Brain pericyte (primary cell): ENCODE measurements around the gene SKA1.
"Not testable (repeated sequence)": the region's sequence is repeated elsewhere in the genome, so short reads cannot be mapped to it uniquely, and the experiment has no call there.

Experiments
- DNase-seq: peaks from one replicate; pipeline ENCODE4 v3.0.0-alpha.2; 2012; ENCODE audit warnings: low read depth, low spot score

SKA1 gene

DNA sequence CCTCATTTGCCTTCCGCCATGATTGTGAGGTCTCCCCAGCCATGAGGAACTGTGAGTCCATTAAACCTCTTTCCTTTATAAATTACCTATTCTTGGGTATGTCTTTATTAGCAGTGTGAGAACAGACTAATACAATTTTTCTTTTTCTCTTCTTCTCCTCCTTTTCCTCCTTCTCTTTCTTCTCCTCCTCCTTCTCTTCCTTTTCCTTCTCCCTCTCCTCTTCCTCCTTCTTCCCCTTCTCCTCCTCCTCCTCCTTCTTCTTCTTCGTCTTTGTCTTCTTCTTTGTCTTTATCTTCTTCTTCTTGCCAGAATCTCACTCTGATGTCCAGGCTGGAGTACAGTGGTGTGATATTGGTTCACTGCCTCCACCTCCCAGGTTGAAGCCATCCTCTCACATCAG, 20.2 kb downstream of the SKA1 start:
- no peak for DNase-seq

DNA sequence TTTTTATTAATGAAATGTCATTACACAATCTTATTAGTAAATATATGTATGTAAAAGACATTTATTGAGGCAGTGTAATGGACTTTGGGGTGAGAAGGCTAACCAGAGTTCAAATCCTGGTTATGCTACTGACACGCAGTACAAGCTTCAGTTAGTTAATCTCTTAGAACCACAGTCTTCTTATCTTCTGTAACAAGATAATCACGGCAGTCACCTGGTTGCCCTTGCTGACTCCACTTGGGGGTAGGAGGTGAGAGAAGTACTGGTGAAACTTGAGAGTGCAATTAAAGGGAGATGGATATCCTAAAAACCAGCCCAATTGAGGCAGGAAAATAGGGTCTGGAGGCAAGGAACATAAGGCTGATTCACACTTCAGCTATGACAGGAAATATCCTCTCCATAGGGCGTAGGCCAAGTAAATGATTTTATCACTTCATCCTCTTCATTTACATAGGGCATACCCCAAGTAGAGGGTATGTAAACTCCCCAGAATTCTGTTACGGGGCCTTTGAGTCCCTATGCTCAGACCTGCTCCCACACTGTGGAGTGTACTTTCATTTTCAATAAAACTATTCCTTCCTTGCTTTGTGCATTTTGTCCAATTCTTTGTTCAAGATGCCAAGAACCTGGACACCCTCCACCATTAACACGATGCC, 21.3 kb downstream of the SKA1 start:
- no peak for DNase-seq

DNA sequence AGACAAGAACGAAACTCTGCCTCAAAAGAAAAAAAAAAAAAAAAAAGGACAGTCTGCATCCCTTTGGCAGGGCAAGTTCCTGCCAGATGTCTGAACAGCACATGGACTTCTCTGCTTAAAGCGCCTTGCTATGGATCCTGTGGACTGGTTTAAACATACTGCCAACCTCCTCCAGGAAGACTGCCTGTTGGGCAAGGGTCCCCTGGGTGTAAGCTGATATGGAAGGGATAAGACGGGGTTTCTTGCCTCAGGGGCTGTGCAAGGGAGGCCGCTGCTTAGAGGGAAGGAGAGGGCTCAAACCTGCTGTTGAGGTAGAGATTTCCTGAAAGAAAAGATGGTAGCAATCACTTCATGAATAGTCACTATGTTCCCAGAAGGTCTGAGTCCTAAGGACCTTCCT, 22.2 kb downstream of the SKA1 start:
- no peak for DNase-seq

DNA sequence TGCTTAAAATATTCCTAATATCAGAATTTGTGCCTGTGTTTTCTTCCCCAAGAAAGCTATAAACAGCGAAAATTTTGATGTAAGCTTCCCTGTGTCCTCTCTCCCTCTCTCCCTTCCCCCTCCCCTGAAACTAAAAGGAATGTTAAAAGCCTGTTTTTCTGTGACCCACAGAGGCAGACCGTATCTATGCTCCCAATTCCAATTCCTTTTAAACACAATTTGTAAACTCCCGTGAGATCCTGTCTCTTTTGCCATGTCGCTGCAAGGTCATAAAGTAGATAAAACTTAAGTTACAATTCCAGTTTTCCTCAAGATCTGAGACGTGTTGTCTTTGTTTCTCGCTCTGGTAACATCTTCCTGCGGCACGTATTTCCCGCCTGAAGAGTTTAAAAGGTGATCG, 23.3 kb downstream of the SKA1 start:
- DNase-seq, result no peak

DNA sequence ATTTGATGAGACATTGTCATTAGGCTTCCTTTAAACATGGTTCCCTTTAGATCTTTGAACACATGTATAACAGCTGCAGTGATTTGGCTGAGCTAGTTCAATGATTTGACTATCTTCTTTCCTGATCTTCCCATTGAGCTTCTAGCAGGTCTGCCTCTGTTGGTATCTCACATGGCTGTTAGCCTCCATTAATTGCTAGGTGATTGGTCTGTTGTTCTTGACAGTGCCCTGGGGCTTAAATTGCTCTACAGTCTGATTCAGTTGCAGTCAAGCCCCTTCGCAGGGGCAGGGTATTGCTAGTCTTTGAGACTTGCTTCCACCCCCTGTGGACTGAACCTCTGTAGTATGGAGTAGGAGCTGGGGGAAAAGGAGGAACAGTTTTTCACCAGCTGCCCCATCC, 24.1 kb downstream of the SKA1 start:
- no peak for DNase-seq

DNA sequence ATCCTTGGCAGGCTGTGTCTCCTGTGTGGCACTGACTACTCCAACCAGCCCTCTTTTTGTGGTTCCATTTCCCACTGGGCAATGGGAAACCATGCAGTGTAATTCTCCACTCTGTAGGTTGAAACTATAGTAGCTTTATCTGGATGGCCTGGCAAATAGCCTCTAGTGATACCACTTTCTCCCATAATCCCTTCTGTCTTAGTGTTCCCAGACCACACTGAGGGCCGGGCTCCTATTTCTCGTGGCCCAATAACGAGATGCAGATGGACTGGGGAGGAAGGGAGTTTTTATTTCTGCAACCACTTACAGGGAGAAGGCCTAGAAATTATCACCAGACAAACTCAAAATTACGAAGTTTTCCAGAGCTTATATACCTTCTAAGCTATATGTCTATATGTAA, 24.7 kb downstream of the SKA1 start:
- DNase-seq, result no peak

DNA sequence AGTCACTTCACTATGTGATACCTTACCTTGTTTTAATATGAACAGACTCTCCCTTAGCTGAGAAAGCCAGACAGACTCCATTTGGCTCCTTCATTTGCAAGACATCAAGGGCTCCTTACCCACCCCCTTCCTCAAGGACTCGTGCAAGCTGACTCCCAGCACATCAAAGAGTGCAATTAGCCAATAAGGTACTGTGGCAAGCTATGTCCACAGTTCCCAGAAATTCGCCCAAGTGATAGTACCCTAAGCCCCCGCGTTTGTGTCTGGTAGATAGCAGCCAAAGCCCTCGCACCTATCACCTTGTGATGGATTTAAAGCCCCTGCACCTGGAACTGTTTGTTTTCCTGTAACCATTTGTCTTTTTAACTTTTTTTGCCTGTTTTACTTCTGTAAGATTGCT, 25.6 kb downstream of the SKA1 start:
- not testable (repeated sequence) for DNase-seq

DNA sequence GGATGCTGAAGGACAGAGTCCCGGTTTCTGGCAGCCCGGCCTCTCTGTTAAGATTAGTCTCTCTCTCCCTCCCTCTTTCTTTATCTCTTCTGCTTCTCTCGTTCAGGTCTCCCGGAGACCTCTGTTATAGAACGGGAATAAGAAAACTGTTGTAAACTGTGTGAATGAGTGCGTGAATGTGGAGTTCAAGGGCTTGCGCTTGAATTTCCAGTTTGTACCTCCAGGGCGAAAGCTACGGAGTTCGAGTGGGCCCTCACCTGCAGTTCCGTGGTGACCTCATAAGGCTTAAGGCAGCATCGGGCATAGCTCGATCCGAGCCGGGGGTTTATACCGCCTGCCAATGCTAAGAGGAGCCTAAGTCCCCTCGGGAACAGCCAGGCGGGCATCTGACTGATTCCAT, 26.4 kb downstream of the SKA1 start:
- DNase-seq, result no peak

DNA sequence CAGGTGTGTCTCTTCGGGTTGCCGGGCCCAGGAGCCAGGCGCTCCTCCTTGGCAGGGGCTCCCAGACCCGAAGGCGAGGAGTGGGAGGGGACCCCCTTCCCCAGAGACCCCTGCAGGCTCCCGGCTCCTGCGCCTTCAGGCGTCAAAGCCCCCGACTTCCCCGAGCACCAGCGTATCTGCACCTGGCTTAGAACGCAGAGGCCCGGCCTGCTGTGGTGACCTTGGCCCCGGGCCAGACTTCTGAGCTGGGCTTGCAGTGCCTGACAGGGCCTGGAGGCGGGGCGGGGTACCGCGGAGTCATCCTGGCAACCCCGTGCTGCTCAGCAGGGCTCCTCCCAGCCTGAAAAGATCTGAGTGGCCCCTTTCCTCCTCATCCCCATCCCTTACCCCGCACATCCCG, 27.0 kb downstream of the SKA1 start:
- no peak for DNase-seq

DNA sequence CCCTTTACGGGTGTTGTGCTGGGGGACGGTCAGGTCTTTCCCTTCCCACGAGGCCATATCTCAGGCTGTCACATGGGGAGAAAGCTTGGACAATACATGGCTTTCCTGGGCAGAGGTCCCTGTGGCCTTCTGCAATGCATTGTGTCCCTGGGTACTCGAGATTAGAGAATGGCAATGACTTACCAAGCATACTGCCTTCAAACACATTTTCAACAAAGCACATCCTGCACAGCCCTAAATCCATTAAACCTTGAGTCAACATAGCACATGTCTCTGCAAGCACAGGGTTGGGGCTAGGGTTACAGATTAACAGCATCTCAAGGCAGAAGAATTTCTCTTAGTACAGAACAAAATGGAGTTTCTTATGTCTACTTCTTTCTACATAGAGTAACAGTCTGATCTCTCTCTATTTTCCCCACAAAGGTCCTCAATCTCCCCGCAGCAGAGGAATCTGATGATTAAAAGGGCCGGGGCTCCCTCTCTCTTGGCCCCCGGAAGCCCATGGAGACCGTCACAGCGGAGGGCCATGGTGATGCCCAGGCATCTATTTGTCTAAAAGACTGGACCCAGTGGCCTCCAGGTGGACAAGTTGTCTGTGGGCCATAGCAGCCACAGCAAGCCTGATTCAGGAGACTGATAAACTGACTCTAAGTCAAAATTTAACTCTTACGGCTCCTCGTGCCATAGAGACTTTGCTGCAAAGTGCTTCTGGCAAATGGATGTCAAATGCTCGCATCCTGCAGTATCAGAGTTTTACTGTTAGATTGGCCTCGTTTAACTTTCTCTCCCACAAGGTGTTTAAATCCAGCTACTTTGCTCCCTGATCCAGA, 30.1 kb downstream of the SKA1 start:
- DNase-seq, result not testable (repeated sequence)

DNA sequence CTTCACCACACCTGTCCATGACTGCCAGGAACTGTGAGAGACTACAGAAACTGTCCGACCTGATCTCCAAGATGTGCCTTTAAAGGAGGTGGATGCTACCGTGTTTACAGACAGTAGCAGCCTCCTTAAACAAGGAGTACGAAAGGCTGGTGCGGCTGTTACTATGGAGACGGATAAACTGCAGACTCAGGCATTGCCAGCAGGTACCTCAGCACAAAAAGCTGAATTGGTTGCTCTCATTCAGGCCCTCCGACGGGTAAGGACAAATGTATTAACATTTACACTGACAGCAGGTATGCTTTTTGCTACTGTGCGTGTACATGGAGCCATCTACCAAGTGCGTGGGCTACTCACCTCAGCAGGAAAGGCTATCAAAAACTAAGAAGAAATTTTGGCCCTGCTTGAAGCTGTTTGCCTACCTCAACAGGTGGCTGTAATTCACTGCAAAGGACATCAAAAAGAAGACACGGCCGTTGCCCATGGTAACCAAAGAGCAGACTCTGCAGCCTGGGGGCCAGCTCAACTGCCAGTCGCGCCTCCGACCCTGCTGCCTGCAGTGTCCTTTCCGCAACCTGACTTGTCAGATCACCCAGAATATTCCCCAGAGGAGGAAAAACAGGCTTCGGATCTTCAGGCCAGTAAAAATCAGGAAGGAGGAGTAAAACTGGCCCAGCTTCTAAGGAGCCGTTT, 30.9 kb downstream of the SKA1 start:
- no peak for DNase-seq

DNA sequence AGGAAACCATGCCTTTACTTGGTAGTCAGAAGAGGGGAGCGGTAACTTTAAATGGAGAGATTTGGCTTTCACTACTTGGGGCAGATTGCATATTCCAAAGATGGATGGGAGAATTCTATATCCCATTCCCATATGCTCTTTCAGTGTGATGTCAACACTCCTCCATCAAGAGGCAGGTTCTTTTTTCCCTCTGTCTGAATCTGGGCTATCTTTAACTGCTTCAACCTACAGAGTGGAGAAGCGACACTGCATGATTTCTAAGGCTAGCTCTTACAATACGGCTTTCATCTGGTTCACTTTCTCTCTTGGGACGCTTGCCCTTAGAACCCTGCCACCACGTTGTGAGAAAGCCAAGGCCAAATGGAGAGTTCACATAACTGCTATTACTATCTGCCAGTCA, 34.4 kb downstream of the SKA1 start:
- no peak for DNase-seq

DNA sequence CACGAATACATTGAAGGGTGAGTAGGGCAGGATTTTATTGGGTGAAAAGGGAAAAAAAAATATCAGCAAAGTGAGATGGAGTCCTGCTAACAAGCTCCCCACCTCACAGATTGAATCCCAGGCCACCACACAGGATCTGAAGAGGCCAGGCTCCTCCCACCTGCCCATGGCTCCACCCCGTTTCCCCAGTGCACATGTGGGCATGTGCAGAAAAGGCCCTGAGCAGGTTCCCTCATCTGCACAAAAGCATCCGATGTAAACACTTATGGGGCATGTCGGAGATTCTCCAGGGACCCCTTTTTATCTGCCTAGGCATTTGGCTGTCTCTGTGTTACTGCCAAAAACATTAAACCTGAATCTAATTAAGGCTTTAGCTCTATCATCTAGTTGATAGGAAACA, 35.2 kb downstream of the SKA1 start:
- no peak for DNase-seq

DNA sequence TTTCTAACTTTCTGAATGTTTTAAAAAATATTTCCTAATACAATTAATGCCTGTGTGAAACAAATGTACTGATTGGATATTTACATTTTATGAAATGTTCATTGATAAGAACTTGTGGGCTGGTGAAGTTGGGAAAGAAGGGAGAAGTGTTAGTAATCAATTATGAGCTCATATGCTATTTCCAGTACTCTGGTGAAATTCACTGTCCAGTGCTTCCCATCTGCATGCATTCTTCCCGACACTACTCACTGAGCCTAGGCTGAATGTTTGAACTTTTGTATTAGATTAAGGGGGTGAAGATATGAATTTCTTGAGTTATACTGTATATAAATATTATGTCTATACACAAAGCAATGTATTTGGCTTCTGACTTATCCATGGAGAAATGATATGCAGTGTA, 36.0 kb downstream of the SKA1 start:
- DNase-seq, result no peak

DNA sequence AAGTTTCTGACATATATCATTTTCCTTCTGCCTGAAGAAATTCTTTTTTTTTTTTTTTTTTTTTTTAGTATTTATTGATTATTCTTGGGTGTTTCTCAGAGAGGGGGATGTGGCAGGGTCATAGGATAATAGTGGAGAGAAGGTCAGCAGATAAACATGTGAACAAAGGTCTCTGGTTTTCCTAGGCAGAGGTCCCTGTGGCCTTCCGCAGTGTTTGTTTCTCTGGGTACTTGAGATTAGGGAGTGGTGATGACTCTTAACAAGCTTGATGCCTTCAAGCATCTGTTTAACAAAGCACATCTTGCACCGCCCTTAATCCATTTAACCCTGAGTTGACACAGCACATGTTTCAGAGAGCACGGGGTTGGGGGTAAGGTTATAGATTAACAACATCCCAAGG, 42.0 kb downstream of the SKA1 start:
- DNase-seq, result not testable (repeated sequence)

DNA sequence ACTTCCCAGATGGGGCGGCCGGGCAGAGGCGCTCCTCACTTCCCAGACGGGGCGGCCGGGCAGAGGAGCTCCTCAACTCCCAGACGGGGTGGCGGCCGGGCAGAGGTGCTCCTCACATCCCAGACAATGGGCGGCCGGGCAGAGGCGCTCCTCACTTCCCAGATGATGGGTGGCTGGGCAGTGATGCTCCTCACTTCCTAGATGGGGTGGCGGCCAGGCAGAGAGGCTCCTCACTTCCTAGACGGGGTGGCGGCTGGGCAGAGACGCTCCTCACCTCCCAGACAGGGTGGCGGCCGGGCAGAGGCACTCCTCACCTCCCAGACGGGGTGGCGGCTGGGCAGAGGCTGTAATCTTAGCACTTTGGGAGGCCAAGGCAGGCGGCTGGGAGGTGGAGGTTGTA, 42.9 kb downstream of the SKA1 start:
- not testable (repeated sequence) for DNase-seq

DNA sequence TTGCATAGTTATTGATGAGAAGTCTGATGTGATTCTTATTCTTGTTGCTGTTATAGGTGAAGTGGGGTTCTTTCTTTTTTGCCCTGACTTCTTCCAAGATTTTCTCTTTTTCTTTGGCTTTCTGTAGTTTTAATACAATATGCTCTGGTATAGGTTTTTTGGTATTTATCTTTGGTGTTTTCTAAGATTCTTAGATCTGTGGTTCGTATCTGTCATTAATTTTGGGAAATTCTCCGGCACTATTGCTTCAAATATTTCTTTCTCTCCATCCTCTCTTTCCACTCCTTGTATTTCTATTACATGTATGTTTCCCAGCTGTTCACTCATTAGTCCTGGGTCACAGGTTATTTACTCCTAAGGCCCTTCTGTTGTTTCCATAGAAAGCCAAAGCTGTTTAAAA, 43.8 kb downstream of the SKA1 start:
- no peak for DNase-seq

DNA sequence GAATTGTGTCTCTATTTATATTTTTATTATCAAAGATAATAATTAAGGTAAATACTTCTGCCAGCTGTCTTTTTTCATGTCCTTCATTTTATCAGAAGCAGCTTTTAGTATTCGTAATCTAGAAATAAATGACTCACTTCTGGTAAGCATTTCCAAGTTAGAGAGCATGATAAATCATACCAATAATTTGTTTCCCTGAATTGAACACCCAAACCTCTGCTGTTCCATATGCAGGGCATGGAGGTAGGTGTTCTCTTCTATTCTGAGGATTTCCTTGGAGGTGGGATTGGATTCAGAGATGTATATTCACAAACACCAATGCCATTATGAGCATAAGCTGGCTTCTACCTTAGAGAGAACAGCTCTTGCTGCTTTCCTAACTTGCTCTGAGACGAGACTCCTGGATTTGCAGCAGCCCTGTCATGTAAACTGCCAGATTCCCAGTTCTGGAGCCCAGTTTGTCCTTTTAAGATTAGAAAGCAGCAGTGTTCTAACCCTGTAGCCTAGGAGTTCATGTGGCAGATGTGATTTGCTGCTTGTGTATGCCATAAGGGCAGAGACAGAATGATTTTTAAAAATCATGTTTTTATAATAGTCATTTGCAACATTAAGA, 47.5 kb downstream of the SKA1 start:
- DNase-seq, result no peak

DNA sequence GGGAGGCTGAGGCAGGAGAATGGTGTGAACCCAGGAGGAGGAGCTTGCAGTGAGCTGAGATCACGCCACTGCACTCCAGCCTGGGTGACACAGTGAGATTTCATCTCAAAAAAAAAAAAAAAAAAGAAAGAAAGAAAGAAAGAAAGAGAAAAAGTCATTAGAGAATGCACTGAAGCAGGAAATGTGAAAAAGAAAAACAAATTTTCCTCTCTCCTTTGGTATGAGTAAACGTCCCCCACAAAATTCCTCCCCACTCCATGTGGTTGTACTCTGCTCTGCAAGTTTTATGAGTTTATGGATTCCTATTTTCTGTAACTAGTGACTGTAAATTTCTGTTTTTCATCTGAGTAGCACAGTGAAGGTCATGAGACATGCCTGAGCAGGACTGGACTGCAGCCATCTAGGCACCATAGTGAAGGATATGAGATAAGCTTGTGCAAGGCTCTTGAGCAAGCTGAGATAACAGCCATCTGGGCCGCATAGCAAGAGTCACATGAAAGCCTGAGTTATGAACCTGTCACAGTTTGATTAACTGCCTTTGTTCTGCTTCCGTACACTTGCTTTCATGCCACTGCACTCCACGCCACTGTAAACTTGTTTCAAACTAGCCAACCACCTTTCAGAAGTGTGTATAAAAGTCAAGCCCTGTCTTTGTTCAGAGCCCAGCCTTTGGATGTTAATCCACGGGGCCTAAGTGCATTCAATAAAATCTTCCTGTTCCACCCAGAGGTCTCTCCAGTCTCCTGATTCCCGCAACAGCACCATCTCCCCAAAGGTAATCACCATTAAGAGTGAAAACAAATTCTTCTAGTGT, 50.2 kb downstream of the SKA1 start:
- DNase-seq, result no peak

DNA sequence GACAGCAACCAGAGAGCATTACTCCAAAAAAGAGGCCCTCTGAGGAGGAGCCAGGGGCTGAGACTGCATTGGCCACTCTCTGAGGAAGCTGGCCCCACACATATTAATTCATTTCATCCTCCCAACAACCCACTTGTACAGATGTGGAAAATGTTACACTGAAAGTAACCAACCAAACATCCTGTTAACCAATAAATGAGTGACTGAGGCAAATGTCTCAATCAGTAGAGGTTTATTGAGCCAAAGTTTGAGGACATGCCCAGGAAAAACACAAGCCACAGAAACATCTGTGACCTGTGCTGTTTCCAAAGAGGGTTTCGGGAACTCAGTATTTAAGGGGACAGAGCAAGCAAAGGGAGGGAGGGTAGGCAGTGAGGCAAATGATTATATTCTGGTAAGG, 53.0 kb downstream of the SKA1 start:
- no peak for DNase-seq

DNA sequence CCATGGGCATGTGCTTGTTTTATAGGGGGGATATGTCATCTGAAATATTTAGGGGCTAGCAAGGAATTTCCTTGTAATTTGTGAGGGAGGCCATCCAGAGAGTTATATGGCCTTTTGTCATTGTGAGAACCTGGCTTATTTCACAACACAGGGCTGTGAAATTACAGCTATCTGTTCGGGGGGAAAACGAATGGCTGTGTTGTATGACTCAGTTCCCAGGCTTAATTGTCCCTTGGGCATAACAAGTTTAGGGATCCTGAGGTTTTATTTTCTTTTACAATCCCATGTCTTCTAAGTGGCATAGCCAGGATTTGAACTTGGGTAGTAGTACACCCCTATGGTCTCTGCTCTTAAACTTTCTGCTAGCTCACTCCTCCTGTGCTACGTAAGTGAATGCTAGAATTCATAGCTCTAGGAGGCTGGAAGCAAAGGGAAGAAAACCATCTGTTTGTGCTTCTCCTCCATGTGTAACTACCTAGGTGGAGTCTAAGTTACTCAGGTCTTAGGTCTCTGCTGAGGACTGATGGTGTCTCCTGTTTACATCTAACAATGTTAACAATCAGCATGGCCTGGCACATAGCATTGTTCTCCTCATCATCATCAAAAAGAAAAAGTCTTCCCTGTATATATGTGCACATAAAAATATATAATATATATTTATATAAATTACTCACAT, 53.8 kb downstream of the SKA1 start:
- DNase-seq, result no peak
